Loucy (cell line): ENCODE data around the gene SOX13.

Experiments used
- H2AFZ ChIP-seq: fragments of 200-600 bp; sonication (generic); 2 replicates; pipeline ENCODE4 v1.6.0; 2016; ENCODE audit warnings: antibody characterized with exemption, mild to moderate bottlenecking, low read length, moderate library complexity
- H3F3A ChIP-seq: fragments of 200-600 bp; 2 replicates; pipeline ENCODE4 v1.6.0; 2016; ENCODE audit warnings: antibody characterized with exemption, low read depth, mild to moderate bottlenecking
- H3K27me3 ChIP-seq: fragments of 200-600 bp; sonication (generic); 2 replicates; pipeline ENCODE4 v1.6.1; 2014; ENCODE audit warnings: low read length, mild to moderate bottlenecking; ENCODE audit not compliant: insufficient read depth, poor library complexity, severe bottlenecking
- H3K36me3 ChIP-seq: fragments of 200-600 bp; sonication (generic); 2 replicates; pipeline ENCODE4 v1.6.1; 2016; ENCODE audit warnings: low read length; ENCODE audit not compliant: insufficient read depth
- H3K4me1 ChIP-seq: fragments of 200-600 bp; sonication (generic); 2 replicates; pipeline ENCODE4 v1.5.1; 2014; ENCODE audit warnings: low read length, mild to moderate bottlenecking; ENCODE audit not compliant: insufficient read depth, poor library complexity, severe bottlenecking
- H3K4me2 ChIP-seq: fragments of 200-600 bp; sonication (generic); 2 replicates; pipeline ENCODE4 v1.6.0; 2014; ENCODE audit warnings: antibody characterized with exemption, low read length, low read depth, mild to moderate bottlenecking; ENCODE audit not compliant: poor library complexity, severe bottlenecking
- H3K4me3 ChIP-seq: fragments of 200-600 bp; sonication (generic); 2 replicates; pipeline ENCODE4 v1.5.1; 2014; ENCODE audit warnings: low read length, mild to moderate bottlenecking, mixed read lengths; ENCODE audit not compliant: poor library complexity, severe bottlenecking
- H3K79me2 ChIP-seq: fragments of 200-600 bp; sonication (generic); 2 replicates; pipeline ENCODE4 v1.6.1; 2014; ENCODE audit warnings: low read length; ENCODE audit not compliant: insufficient read depth
- H3K9ac ChIP-seq: fragments of 200-600 bp; sonication (generic); 2 replicates; pipeline ENCODE4 v1.6.0; 2014; ENCODE audit warnings: mild to moderate bottlenecking, low read depth, low read length, moderate library complexity; ENCODE audit not compliant: poor library complexity, severe bottlenecking
- H3K9me2 ChIP-seq: fragments of 200-600 bp; sonication (generic); replicated peaks from 2 replicates; pipeline ENCODE4 v1.6.1; 2016; ENCODE audit warnings: low read depth, low read length, mixed read lengths
- H3K9me3 ChIP-seq: fragments of 200-600 bp; sonication (generic); 2 replicates; pipeline ENCODE4 v1.6.1; 2014; ENCODE audit warnings: mild to moderate bottlenecking, antibody characterized with exemption, low read length, low read depth; ENCODE audit not compliant: insufficient read depth
- H4K20me1 ChIP-seq: fragments of 200-600 bp; sonication (generic); 2 replicates; pipeline ENCODE4 v1.6.0; 2014; ENCODE audit warnings: antibody characterized with exemption, low read length, mild to moderate bottlenecking; ENCODE audit not compliant: insufficient read depth, poor library complexity, severe bottlenecking
- EZH2phosphoT487 ChIP-seq: fragments of 200-600 bp; IDR thresholded peaks from 2 replicates; pipeline ENCODE4 v1.6.1; 2018; ENCODE audit warnings: antibody characterized with exemption, mild to moderate bottlenecking, moderate library complexity, borderline replicate concordance
- TF ChIP-seq, protein P1 (sequence below): fragments of 200-600 bp; sonication (generic); conservative IDR thresholded peaks from 2 replicates; pipeline ENCODE4 v1.5.1; 2014; ENCODE audit warnings: mild to moderate bottlenecking, antibody characterized with exemption, low read length

SOX13 gene

DNA sequence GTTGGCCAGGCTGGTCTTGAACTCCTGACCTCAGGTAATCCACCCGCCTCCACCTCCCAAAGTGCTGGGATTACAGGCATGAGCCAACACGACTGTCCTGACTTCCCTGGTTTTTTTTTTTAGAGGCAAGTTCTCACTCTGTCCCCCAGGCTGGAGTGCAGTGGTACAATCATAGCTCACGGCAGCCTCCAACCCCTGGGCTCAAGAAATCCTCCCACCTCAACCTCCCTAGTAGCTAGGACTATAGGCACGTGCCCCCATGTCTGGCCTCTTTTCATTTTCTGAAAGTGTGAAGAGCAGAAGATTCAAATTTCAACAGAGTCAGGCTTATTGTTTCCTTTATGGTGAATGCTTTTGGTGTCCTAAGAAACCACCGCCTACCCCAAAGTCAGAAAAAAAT, 21.7 kb upstream of the SOX13 start:
- Histone ChIP-seq H3K4me3 (no peak overlapping the region), H3K4me1 (no peaks in the 10 kb centered on the region), H3K36me3 (no peaks in the 10 kb centered on the region), H3K9ac (no peak overlapping the region), H3K79me2 (no peaks in the 10 kb centered on the region), H2AFZ (no peak overlapping the region), H3K27me3 (no peaks in the 10 kb centered on the region), H4K20me1 (no peaks in the 10 kb centered on the region), H3F3A (no peaks in the 10 kb centered on the region), H3K9me2 (no peaks in the 10 kb centered on the region), H3K4me2 (no peak overlapping the region), H3K9me3 (no peaks in the 10 kb centered on the region)
- TF ChIP-seq, protein P1, sequence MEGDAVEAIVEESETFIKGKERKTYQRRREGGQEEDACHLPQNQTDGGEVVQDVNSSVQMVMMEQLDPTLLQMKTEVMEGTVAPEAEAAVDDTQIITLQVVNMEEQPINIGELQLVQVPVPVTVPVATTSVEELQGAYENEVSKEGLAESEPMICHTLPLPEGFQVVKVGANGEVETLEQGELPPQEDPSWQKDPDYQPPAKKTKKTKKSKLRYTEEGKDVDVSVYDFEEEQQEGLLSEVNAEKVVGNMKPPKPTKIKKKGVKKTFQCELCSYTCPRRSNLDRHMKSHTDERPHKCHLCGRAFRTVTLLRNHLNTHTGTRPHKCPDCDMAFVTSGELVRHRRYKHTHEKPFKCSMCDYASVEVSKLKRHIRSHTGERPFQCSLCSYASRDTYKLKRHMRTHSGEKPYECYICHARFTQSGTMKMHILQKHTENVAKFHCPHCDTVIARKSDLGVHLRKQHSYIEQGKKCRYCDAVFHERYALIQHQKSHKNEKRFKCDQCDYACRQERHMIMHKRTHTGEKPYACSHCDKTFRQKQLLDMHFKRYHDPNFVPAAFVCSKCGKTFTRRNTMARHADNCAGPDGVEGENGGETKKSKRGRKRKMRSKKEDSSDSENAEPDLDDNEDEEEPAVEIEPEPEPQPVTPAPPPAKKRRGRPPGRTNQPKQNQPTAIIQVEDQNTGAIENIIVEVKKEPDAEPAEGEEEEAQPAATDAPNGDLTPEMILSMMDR = no peak
- TF ChIP-seq EZH2phosphoT487 = no peak

DNA sequence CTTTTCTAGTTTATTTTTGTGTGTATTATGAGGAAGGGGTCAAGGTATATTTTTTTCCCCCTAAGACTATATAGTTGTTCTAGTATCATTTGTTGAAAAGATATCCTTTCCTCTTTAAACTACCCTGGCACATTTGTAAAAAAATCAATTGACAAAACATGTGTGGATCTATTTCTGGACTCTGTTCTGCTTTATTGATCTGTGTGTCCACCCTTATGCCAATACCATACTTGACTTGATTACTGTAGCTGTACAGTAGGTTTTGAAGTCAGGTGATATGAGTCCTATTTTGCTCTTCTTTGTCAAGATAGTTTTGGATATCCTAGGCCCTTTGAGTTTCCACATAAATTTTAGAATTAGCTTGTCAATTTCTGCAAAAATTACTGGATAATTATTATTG, 21.2 kb upstream of the SOX13 start:
- H3K4me1 ChIP-seq = no peaks in the 10 kb centered on the region
- no peaks in the 10 kb centered on the region for H3K9me3 ChIP-seq
- no peaks in the 10 kb centered on the region for H3K79me2 ChIP-seq
- H3K36me3 ChIP-seq = no peaks in the 10 kb centered on the region
- no peak overlapping the region for H2AFZ ChIP-seq
- no peaks in the 10 kb centered on the region for H3K9me2 ChIP-seq
- TF ChIP-seq EZH2phosphoT487 = no peak
- TF ChIP-seq, protein P1 = no peak
- H3K27me3 ChIP-seq = no peaks in the 10 kb centered on the region
- no peaks in the 10 kb centered on the region for H3F3A ChIP-seq
- H3K9ac ChIP-seq = no peak overlapping the region
- no peak overlapping the region for H3K4me3 ChIP-seq
- no peak overlapping the region for H3K4me2 ChIP-seq
- H4K20me1 ChIP-seq = no peaks in the 10 kb centered on the region

DNA sequence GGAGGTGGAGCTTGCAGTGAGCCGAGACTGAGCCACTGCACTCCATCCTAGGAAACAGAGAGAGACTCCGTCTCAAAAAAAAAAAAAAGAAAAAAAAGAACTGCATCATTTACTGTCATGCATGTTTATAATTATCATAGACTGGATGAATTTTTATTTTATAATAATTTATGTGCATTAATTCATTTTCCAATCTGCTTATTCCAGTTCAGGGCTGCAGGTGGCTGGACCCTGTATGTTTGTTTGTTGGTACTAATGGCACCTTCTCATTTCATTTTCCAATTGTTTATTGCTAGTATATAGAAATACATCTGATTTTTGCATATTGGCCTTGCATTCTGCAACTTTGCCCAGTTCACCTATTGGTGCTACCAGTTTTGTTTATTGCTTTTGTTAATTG, 19.0 kb upstream of the SOX13 start:
- TF ChIP-seq, protein P1 = no peak
- no peak for TF ChIP-seq EZH2phosphoT487
- H3K27me3 ChIP-seq = no peaks in the 10 kb centered on the region
- no peaks in the 10 kb centered on the region for H3K9me3 ChIP-seq
- H4K20me1 ChIP-seq = no peaks in the 10 kb centered on the region
- no peaks in the 10 kb centered on the region for H3F3A ChIP-seq
- H3K79me2 ChIP-seq = no peaks in the 10 kb centered on the region
- H3K9ac ChIP-seq = no peak overlapping the region
- H3K4me3 ChIP-seq = no peak overlapping the region
- H3K9me2 ChIP-seq = no peaks in the 10 kb centered on the region
- H3K4me1 ChIP-seq = no peaks in the 10 kb centered on the region
- no peak overlapping the region for H3K4me2 ChIP-seq
- no peaks in the 10 kb centered on the region for H3K36me3 ChIP-seq
- H2AFZ ChIP-seq = no peak overlapping the region
